A549 (cell line): Measurements from ENCODE around the gene LDHAL6B. TPM values are rescaled to one million over a fixed set of nuclear protein-coding genes. Genes with fewer than 3 reads are reported as not detected.

Source experiments
- ATAC-seq, 2 experiments: fragments of 200-7000 bp in 1 of 2; fragments of >200 bp in 1 of 2; cut with Nextera tagmentation in 1 of 2; cut with Tn5 transposase in 1 of 2; 3 replicates each; pipeline versions ENCODE4 v1.8.0 to v1.9.1; 2018 to 2020; ENCODE audit warnings: mild to moderate bottlenecking in 1 of 2, moderate library complexity in 1 of 2
- CTCF ChIA-PET: fragments of 300-600 bp; sonication (Branson Sonifier 250); formaldehyde crosslinking; extraction: SDS; loops from one replicate; lab custom pipeline; 2021; ENCODE audit warnings: antibody characterized with exemption, inconsistent platforms; lab: Yijun Ruan, JAX
- POLR2A ChIA-PET: fragments of 350-600 bp; formaldehyde crosslinking; extraction: SDS; loops from one replicate; lab custom pipeline; 2021; ENCODE audit warnings: antibody characterized with exemption, inconsistent platforms; lab: Yijun Ruan, JAX
- DNase-seq, 2 experiments: peaks; one replicate each; pipeline versions ENCODE4 v3.0.0 to v3.0.0-alpha.2; 2011 to 2016; ENCODE audit warnings: low read depth in 1 of 2, low spot score in 1 of 2
- FAIRE-seq: peaks from 2 replicates; lab custom pipeline; 2011; peaks lifted over from hg19 to GRCh38; lab: Jason Lieb, UNC
- H3K27ac ChIP-seq, 2 experiments: fragments of >200 bp; sonication (Bioruptor Twin); formaldehyde crosslinking; 3 replicates each; pipeline ENCODE4 v1.5.1; 2016 to 2017
- H3K4me1 ChIP-seq: fragments of >200 bp; sonication (Bioruptor Twin); formaldehyde crosslinking; 3 replicates; pipeline ENCODE4 v1.6.1; 2016
- H3K4me2 ChIP-seq: fragments of >200 bp; sonication (Bioruptor Twin); formaldehyde crosslinking; 3 replicates; pipeline ENCODE4 v1.6.1; 2016
- H3K4me3 ChIP-seq: fragments of >200 bp; sonication (Bioruptor Twin); formaldehyde crosslinking; 3 replicates; pipeline ENCODE4 v1.5.1; 2016
- H3K9me3 ChIP-seq: fragments of >200 bp; sonication (Bioruptor Twin); formaldehyde crosslinking; 3 replicates; pipeline ENCODE4 v1.6.1; 2016
- CEBPB ChIP-seq, 2 experiments: fragments of >200 bp in 1 of 2; sonication (Bioruptor Twin) in 1 of 2; formaldehyde crosslinking in 1 of 2; IDR thresholded peaks; 2 replicates each; pipeline ENCODE4 v1.6.1; 2012 to 2016
- CHD2 ChIP-seq: fragments of 150-350 bp; IDR thresholded peaks from 2 replicates; pipeline ENCODE4 v1.6.1; 2014; ENCODE audit warnings: low read length; ENCODE audit not compliant: partially characterized antibody
- CHD4 ChIP-seq: fragments of 200-600 bp; sonication (generic); IDR thresholded peaks from 2 replicates; pipeline ENCODE4 v1.6.1; 2016; ENCODE audit warnings: antibody characterized with exemption, mild to moderate bottlenecking, borderline replicate concordance
- ESRRA ChIP-seq: fragments of 150-350 bp; IDR thresholded peaks from 2 replicates; pipeline ENCODE4 v1.6.1; 2014; ENCODE audit warnings: mild to moderate bottlenecking, low read length, borderline replicate concordance
- FOSL2 ChIP-seq, 2 experiments: fragments of 450-650 bp in 1 of 2; fragments of >200 bp in 1 of 2; sonication (Bioruptor Twin) in 1 of 2; formaldehyde crosslinking; IDR thresholded peaks; 2 replicates each; pipeline versions ENCODE4 v1.5.0 to v1.6.1; 2016 to 2020; ENCODE audit warnings: mild to moderate bottlenecking in 1 of 2, moderate library complexity in 1 of 2
- HEYL ChIP-seq: fragments of 250-450 bp; sonication (Bioruptor Pico); IDR thresholded peaks from 2 replicates; pipeline ENCODE4 v1.8.0; 2021; ENCODE audit warnings: mild to moderate bottlenecking, moderate library complexity
- HOXA7 ChIP-seq: fragments of 250-450 bp; sonication (Bioruptor Pico); IDR thresholded peaks from 2 replicates; pipeline ENCODE4 v1.5.0; 2020; ENCODE audit warnings: mild to moderate bottlenecking, moderate library complexity
- JUNB ChIP-seq: fragments of >200 bp; sonication (Bioruptor Twin); formaldehyde crosslinking; IDR thresholded peaks from 2 replicates; pipeline ENCODE4 v1.6.1; 2016
- MAFK ChIP-seq: fragments of 450-650 bp; IDR thresholded peaks from 2 replicates; pipeline ENCODE4 v1.6.1; 2014; ENCODE audit not compliant: partially characterized antibody
- MYC ChIP-seq: IDR thresholded peaks from 2 replicates; pipeline ENCODE4 v1.6.1; 2012; ENCODE audit warnings: mild to moderate bottlenecking, inconsistent platforms, low read length, improper control_type of control experiment, borderline replicate concordance
- POLR2A ChIP-seq: IDR thresholded peaks from 2 replicates; pipeline ENCODE4 v1.6.1; 2012; ENCODE audit warnings: mild to moderate bottlenecking, low read length
- RCOR1 ChIP-seq: fragments of 150-350 bp; IDR thresholded peaks from 2 replicates; pipeline ENCODE4 v1.6.1; 2014; ENCODE audit warnings: antibody characterized with exemption, low read length, low read depth
- RFX5 ChIP-seq: fragments of 450-650 bp; IDR thresholded peaks from 2 replicates; pipeline ENCODE4 v1.7.1; 2014; ENCODE audit warnings: antibody characterized with exemption, mild to moderate bottlenecking, moderate library complexity
- RNF2 ChIP-seq: fragments of 200-600 bp; sonication (generic); IDR thresholded peaks from 2 replicates; pipeline ENCODE4 v1.6.1; 2016; ENCODE audit warnings: low read depth, mild to moderate bottlenecking, antibody characterized with exemption, moderate library complexity, borderline replicate concordance
- SMC3 ChIP-seq: fragments of >200 bp; sonication (Bioruptor Twin); formaldehyde crosslinking; IDR thresholded peaks from 3 replicates; pipeline ENCODE4 v1.6.1; 2018; ENCODE audit warnings: inconsistent platforms
- TFCP2L1 ChIP-seq: fragments of 250-450 bp; sonication (Bioruptor Pico); IDR thresholded peaks from 2 replicates; pipeline ENCODE4 v1.5.0; 2021; ENCODE audit warnings: mild to moderate bottlenecking
- ZC3H11A ChIP-seq: fragments of 450-650 bp; IDR thresholded peaks from 2 replicates; pipeline ENCODE4 v1.6.1; 2014; ENCODE audit warnings: antibody characterized with exemption, mild to moderate bottlenecking
- ZFP36 ChIP-seq: fragments of 450-650 bp; IDR thresholded peaks from 2 replicates; pipeline ENCODE4 v1.6.1; 2014; ENCODE audit warnings: borderline replicate concordance; ENCODE audit not compliant: partially characterized antibody
- ZSCAN20 ChIP-seq: fragments of 250-450 bp; sonication (Bioruptor Pico); IDR thresholded peaks from 2 replicates; pipeline ENCODE4 v1.8.0; 2022; ENCODE audit warnings: mild to moderate bottlenecking, moderate library complexity
- WGBS: methylation state at CpG from one replicate; pipeline ENCODE4 v1.1.6; 2017; ENCODE audit errors: missing lambda C conversion rate; 5-methylcytosine and 5-hydroxymethylcytosine counted together
- polyA plus RNA-seq, 4 experiments: library from polyadenylated mRNA; depleted of rRNA in 3 of 4; stranded (reverse); fragments of >200 nt; fragmentation: RNase III in 1 of 4; extraction: RNeasy Plus Mini Kit Qiagen cat#74134 plus additional on column Dnase treatment in 1 of 4; gene quantifications; 2 replicates in 3 of 4; 3 replicates in 1 of 4; pipeline ENCODE4 v1.2.3, GENCODE V29; 2011 to 2017
- TF ChIP-seq, protein P1 (sequence below): fragments of >200 bp; sonication (Bioruptor Twin); formaldehyde crosslinking; IDR thresholded peaks from 3 replicates; pipeline ENCODE4 v1.5.1; 2016
- TF ChIP-seq, protein P2 (sequence below): fragments of 200-600 bp; sonication (generic); IDR thresholded peaks from 2 replicates; pipeline ENCODE4 v1.6.1; 2016; ENCODE audit warnings: antibody characterized with exemption, mild to moderate bottlenecking, moderate library complexity
- TF ChIP-seq, protein P3 (sequence below): IDR thresholded peaks from 2 replicates; pipeline ENCODE4 v1.6.1; 2012

The LDHAL6B gene
- polyA plus RNA-seq, 2 of the 4 experiments (the other 2 are of a cell fraction) = not detected

DNA sequence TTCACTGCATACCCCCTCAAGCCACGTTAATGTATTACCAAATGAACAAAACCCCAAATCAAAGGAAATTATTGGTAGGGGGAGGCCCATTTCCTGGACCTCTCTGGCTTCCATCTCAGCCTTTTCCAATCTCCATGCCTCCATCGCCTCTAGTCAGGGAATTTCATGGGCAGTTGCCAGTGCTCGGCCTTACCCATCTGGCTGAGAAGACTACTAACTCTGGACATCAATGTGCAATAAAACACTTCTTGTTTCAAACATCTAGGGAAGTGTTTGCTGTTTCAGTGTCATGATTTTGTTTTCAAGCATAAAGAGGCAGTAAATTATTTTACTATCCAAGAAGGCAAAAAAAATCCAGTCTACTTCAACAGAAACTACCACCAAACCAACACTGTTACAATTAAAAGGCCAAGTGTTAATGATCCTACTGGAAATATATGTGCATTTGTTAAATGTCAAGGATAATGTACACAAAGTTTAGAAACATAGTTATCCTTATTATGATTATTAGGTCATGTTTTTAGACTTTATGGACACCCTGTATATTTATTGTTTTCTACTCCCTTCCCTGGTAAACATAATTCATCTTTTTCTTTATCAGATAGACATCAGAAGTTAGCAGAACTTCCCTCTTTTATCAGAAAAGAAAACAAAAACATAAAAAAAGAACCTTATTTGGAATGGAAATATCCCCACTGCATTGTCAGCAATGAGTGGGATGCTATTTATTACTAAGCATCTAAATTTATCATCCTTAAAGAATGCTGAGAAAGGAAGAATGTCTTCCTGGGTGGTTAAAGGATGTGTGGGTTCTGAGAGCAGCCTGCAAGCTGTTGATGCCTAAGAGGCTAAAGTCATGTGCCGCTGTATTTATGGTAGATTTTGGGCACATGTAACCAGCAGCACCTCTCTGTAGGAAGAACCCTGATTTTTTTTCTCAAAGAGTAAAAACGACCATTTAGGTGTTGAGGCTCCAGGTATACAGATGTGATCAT is 15.2 kb downstream of the LDHAL6B start:
- FAIRE-seq (peak; percentile 70), DNase-seq (no peak), ATAC-seq (peak; percentile 32 to 40; a peak in 4 of 6 replicates)
- Histone ChIP-seq H3K4me3 (no peak overlapping the region), H3K4me2 (no peak overlapping the region), H3K27ac (peak overlapping the region in 1 of 2 experiments; percentile 20; a peak in 1 of 6 replicates), H3K9me3 (no peaks in the 10 kb centered on the region), H3K4me1 (peaks cover 19% of the 10 kb centered on the region)
- ChIA-PET POLR2A (no interaction called here), CTCF (interaction anchor here (1.2 to 3.0 kb wide), 3 partner anchors 11 to 271 kb away, joined by 3 to 12 read pairs (median 9); no protein-coding TSS in a partner anchor)
- WGBS = 82% methylated on average over 5 of the region's 5 CpGs
- TF ChIP-seq, protein P1, sequence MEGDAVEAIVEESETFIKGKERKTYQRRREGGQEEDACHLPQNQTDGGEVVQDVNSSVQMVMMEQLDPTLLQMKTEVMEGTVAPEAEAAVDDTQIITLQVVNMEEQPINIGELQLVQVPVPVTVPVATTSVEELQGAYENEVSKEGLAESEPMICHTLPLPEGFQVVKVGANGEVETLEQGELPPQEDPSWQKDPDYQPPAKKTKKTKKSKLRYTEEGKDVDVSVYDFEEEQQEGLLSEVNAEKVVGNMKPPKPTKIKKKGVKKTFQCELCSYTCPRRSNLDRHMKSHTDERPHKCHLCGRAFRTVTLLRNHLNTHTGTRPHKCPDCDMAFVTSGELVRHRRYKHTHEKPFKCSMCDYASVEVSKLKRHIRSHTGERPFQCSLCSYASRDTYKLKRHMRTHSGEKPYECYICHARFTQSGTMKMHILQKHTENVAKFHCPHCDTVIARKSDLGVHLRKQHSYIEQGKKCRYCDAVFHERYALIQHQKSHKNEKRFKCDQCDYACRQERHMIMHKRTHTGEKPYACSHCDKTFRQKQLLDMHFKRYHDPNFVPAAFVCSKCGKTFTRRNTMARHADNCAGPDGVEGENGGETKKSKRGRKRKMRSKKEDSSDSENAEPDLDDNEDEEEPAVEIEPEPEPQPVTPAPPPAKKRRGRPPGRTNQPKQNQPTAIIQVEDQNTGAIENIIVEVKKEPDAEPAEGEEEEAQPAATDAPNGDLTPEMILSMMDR = no peak
- TF ChIP-seq TFCP2L1 (CRISPR knock-in tag) (no peak), RNF2 (no peak), ZSCAN20 (CRISPR knock-in tag) (no peak), HEYL (CRISPR knock-in tag) (no peak), POLR2A (no peak), RCOR1 (no peak)

DNA sequence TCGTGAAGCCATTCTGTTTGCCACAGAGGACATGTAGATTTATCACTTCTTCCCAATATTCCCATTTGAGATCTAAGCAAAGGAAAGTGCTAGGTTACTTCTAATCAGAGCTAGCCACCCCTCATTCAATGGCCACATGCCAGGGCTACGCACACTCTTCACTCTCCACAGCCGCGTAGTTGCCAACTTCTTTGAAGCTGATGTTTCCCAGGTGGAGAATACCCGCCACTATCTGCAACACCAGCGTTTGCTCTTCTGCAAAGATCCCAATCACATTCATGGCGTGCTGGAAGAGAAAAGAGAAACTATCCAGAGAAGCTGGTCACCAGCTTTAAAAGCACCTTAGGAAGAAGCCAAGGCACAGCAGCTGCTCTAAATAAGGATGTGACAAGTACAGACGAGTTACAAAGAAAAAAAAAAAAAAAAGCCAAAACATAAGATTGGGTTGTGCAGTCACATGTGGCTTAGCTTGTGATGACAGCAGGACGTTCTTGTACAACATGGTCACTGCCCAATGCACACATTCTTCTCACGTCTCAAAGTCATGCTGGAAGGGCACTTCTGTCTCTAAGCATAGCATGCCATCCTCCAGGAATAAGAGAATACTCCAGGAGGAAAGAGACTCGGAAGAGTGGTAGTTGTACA is 16.4 kb downstream of the LDHAL6B start:
- ATAC-seq = no peak
- H3K4me3 ChIP-seq = no peak overlapping the region
- no peak for DNase-seq
- POLR2A ChIA-PET = no interaction called here
- FAIRE-seq = no peak
- WGBS = 92% methylated on average over 11 of the region's 11 CpGs
- CTCF ChIA-PET = interaction anchor here (0.6 to 3.0 kb wide), 10 partner anchors 10 to 270 kb away, joined by 3 to 12 read pairs (median 4); no protein-coding TSS in a partner anchor
- no peaks in the 10 kb centered on the region for H3K9me3 ChIP-seq
- peaks cover 21% of the 10 kb centered on the region for H3K4me1 ChIP-seq
- H3K4me2 ChIP-seq = no peak overlapping the region
- TF ChIP-seq CHD2 (no peak), MYC (no peak), CEBPB (IDR thresholded peaks at IDR 0.05) (no peak), RFX5 (no peak), ZC3H11A (no peak), ESRRA (no peak), ZFP36 (no peak), HEYL (CRISPR knock-in tag) (no peak), FOSL2 (IDR thresholded peaks at IDR 0.05) (no peak), FOSL2 (CRISPR knock-in tag; IDR thresholded peaks at IDR 0.05) (no peak)
- H3K27ac ChIP-seq = peak overlapping the region in 1 of 2 experiments; percentile 6; a peak in 1 of 6 replicates

DNA sequence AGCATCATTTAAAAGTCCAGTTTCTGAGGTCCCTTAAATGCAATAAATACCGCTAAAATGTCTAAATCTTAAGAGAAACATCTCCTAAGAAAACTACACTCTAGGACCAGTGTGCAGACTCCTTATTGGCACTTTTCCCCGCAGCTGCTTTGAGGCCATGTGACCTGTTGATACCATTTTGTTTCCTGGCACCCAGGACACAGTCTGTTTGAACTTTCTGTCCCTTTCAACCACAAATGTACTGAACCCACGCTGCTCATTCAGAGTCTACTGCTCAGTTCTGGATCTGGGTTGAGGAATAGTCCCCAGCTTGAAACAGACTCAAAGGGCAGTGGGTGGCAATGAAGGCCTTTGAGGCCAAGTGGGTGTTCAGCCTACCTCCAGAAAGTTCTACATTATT is 17.1 kb downstream of the LDHAL6B start:
- peaks cover 21% of the 10 kb centered on the region for H3K4me1 ChIP-seq
- H3K9me3 ChIP-seq = no peaks in the 10 kb centered on the region
- no peak overlapping the region for H3K27ac ChIP-seq
- no peak overlapping the region for H3K4me3 ChIP-seq
- DNase-seq (no peak), ATAC-seq (peak in 1 of 2 experiments; percentile 18; a peak in 1 of 6 replicates), FAIRE-seq (no peak)
- TF ChIP-seq RNF2 = no peak
- no peak for TF ChIP-seq CHD4
- no peak for TF ChIP-seq ZC3H11A
- TF ChIP-seq, protein P2, sequence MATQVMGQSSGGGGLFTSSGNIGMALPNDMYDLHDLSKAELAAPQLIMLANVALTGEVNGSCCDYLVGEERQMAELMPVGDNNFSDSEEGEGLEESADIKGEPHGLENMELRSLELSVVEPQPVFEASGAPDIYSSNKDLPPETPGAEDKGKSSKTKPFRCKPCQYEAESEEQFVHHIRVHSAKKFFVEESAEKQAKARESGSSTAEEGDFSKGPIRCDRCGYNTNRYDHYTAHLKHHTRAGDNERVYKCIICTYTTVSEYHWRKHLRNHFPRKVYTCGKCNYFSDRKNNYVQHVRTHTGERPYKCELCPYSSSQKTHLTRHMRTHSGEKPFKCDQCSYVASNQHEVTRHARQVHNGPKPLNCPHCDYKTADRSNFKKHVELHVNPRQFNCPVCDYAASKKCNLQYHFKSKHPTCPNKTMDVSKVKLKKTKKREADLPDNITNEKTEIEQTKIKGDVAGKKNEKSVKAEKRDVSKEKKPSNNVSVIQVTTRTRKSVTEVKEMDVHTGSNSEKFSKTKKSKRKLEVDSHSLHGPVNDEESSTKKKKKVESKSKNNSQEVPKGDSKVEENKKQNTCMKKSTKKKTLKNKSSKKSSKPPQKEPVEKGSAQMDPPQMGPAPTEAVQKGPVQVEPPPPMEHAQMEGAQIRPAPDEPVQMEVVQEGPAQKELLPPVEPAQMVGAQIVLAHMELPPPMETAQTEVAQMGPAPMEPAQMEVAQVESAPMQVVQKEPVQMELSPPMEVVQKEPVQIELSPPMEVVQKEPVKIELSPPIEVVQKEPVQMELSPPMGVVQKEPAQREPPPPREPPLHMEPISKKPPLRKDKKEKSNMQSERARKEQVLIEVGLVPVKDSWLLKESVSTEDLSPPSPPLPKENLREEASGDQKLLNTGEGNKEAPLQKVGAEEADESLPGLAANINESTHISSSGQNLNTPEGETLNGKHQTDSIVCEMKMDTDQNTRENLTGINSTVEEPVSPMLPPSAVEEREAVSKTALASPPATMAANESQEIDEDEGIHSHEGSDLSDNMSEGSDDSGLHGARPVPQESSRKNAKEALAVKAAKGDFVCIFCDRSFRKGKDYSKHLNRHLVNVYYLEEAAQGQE = no peak
- no peak for TF ChIP-seq HOXA7
- TF ChIP-seq, protein P3, sequence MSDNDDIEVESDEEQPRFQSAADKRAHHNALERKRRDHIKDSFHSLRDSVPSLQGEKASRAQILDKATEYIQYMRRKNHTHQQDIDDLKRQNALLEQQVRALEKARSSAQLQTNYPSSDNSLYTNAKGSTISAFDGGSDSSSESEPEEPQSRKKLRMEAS = no peak
- no peak for TF ChIP-seq JUNB
- TF ChIP-seq SMC3 = no peak
- TF ChIP-seq MAFK = no peak
- POLR2A ChIA-PET = no interaction called here
- 83% methylated on average over 3 of the region's 3 CpGs for WGBS
- H3K4me2 ChIP-seq = no peak overlapping the region
- CTCF ChIA-PET = interaction anchor here (1.0 to 3.0 kb wide), 8 partner anchors 9 to 269 kb away, joined by 3 to 12 read pairs (median 6); no protein-coding TSS in a partner anchor
